Stimulated activated CD8-positive, alpha-beta memory T cell treated with anti-CD3 and anti-CD28 coated beads, Interleukin-12 subunit alpha, Interleukin-12 subunit beta, amount 100 ng/mL, for 24 hours (primary cell): ENCODE data around the gene ACIN1.

Experiments used
- DNase-seq: peaks from one replicate; pipeline ENCODE4 v3.0.0-alpha.2; 2020; ENCODE audit errors: extremely low read depth

ACIN1 gene

GRCh38 chr14:23057757-23058653 is 36.9 kb downstream of the ACIN1 start:
- DNase-seq = peak; percentile 58

GRCh38 chr14:23056956-23057756 is 37.8 kb downstream of the ACIN1 start, which contains the start of gene CDH24:
TSS of gene CDH24 (minus strand) at chr14:23057520. CDS start at chr14:23055733, 1,787 bp downstream.
- peak; percentile 45 for DNase-seq

GRCh38 chr14:23056145-23056955 is 38.6 kb downstream of the ACIN1 start:
- peak; percentile 21 for DNase-seq

- DNase-seq = no peak
These were observed 39.3 kb downstream of the ACIN1 start for GRCh38 chr14:23055621-23056144.

GRCh38 chr14:23055147-23055550 is 39.8 kb downstream of the ACIN1 start:
- no peak for DNase-seq

GRCh38 chr14:23054000-23054811 is 40.7 kb downstream of the ACIN1 start:
- DNase-seq = no peak

GRCh38 chr14:23053426-23053825 is 41.5 kb downstream of the ACIN1 start:
- DNase-seq = no peak

- no peak for DNase-seq
These were observed 42.3 kb downstream of the ACIN1 start for GRCh38 chr14:23052671-23053070.

- no peak for DNase-seq
These were observed 42.7 kb downstream of the ACIN1 start for GRCh38 chr14:23052182-23052623.

- no peak for DNase-seq
These were observed 43.5 kb downstream of the ACIN1 start for GRCh38 chr14:23051141-23052057.

- no peak for DNase-seq
These were observed 45.9 kb downstream of the ACIN1 start for GRCh38 chr14:23049011-23049410.

- DNase-seq = no peak
These were observed 46.9 kb downstream of the ACIN1 start for GRCh38 chr14:23047751-23048693.

GRCh38 chr14:23047034-23047634 is 47.8 kb downstream of the ACIN1 start:
- DNase-seq = no peak

GRCh38 chr14:23045419-23046357 is 49.2 kb downstream of the ACIN1 start:
- DNase-seq = no peak

GRCh38 chr14:23044840-23045239 is 50.1 kb downstream of the ACIN1 start:
- DNase-seq = no peak

- no peak for DNase-seq
These were observed 51.2 kb downstream of the ACIN1 start for GRCh38 chr14:23043754-23044153.

- no peak for DNase-seq
These were observed 51.8 kb downstream of the ACIN1 start for GRCh38 chr14:23043145-23043544.
